NCI-H1694 (cell line): ENCODE measurements around the gene ARRB2.

Experiments used
- DNase-seq: peaks from one replicate; lab custom pipeline; 2025; lab: John Stamatoyannopoulos, UW

Gene ARRB2

GRCh38 chr17:4764595-4764994, 54.2 kb downstream of the ARRB2 start:
- no peak for DNase-seq

- DNase-seq, result no peak
These were observed 55.8 kb downstream of the ARRB2 start for GRCh38 chr17:4766201-4766600.

GRCh38 chr17:4766723-4767122, 56.3 kb downstream of the ARRB2 start:
- DNase-seq, result no peak

GRCh38 chr17:4768298-4768697, 57.9 kb downstream of the ARRB2 start:
- no peak for DNase-seq

GRCh38 chr17:4769628-4770027, 59.2 kb downstream of the ARRB2 start:
- no peak for DNase-seq
